Measurements from ENCODE around the gene RASEF. TPM values are rescaled to one million over a fixed set of nuclear protein-coding genes. Genes with fewer than 3 reads are reported as not detected.

RASEF gene
- total and polyA plus RNA-seq, 2 of the 13 experiments (the other 11 are each of a cell fraction or from before 2014, with no cell fraction given) = 0.07 TPM; not detected in 1

- CTCF ChIA-PET (ENCODE audit: low intra/inter-chr PET ratio, low total read pairs) = no interaction called here
- Histone ChIP-seq H3K9ac (ENCODE audit: insufficient read depth, low read depth, low read length) (no peak overlapping the region), H3K79me2 (ENCODE audit: insufficient read depth, low read length) (no peaks in the 10 kb centered on the region), H3K36me3 (replicated peaks in 1 of 2; ENCODE audit: control insufficient read depth in 1 of 2, insufficient read depth in 2 of 2, low read length in 2 of 2) (no peaks in the 10 kb centered on the region), H3K27me3 (ENCODE audit: control insufficient read depth in 1 of 2, insufficient read depth in 2 of 2, low read length in 2 of 2) (no peaks in the 10 kb centered on the region; a peak in 1 of 5 replicates), H3K4me1 (ENCODE audit: insufficient read depth, low read length) (no peaks in the 10 kb centered on the region), H4K20me1 (ENCODE audit: insufficient read depth, low read length) (no peaks in the 10 kb centered on the region), H3K27ac (ENCODE audit: extremely low read length, insufficient read depth, low read length) (no peak overlapping the region), H3K4me3 (replicated peaks in 1 of 3; ENCODE audit: insufficient read depth in 1 of 3, low read depth in 2 of 3, low read length in 3 of 3) (no peak overlapping the region), H3K9me3 (ENCODE audit: low read length) (no peaks in the 10 kb centered on the region), H3K4me2 (ENCODE audit: low read depth, low read length) (no peak overlapping the region), H2AFZ (ENCODE audit: low read length) (no peak overlapping the region)
- no peak for ATAC-seq
- TF ChIP-seq ZNF30 (CRISPR knock-in tag; IDR thresholded peaks at IDR 0.05) (no peak), ZMYM4 (CRISPR knock-in tag; IDR thresholded peaks at IDR 0.05) (no peak), RNF2 (conservative IDR thresholded peaks at IDR 0.05; ENCODE audit: low read depth) (no peak), SATB2 (CRISPR knock-in tag; IDR thresholded peaks at IDR 0.05) (no peak), KMT2A (CRISPR knock-in tag; IDR thresholded peaks at IDR 0.05) (no peak), ZBTB2 (CRISPR knock-in tag; IDR thresholded peaks at IDR 0.05; ENCODE audit: low read depth) (no peak), MBD4 (IDR thresholded peaks at IDR 0.05; ENCODE audit: borderline replicate concordance, low read length) (no peak), ZZZ3 (CRISPR knock-in tag; IDR thresholded peaks at IDR 0.05; ENCODE audit: borderline replicate concordance) (no peak), MNT (IDR thresholded peaks at IDR 0.05) (no peak), ZNF264 (CRISPR knock-in tag; IDR thresholded peaks at IDR 0.05) (no peak), TIGD3 (CRISPR knock-in tag; IDR thresholded peaks at IDR 0.05; ENCODE audit: borderline replicate concordance) (no peak), NBN (conservative IDR thresholded peaks at IDR 0.05) (no peak)
- BruUV-seq (replicated peaks) = no TSS peak
- no peak for DNase-seq (ENCODE audit: low spot score)
- POLR2A ChIA-PET = no interaction called here
- WGBS (ENCODE audit: low lambda C conversion rate) = 7% methylated on average over 3 of the region's 3 CpGs
- FAIRE-seq = no peak
- in situ Hi-C loops (cut with HindIII; ENCODE audit: extremely low pct_ligation_motif_present, low pct_unique_long_range_greater_than_20kb) (no loop called here), intact Hi-C loops (cut with micrococcal nuclease; ENCODE audit: unreplicated experiment) (no loop called here)
These were observed 48.9 kb downstream of the RASEF start for GRCh38 chr9:83013867-83014605.

Measured in HepG2 (cell line).